RCC 7860 (cell line): ENCODE data around the gene ADORA2B.
"Not testable (repeated sequence)": the region's sequence is repeated elsewhere in the genome, so short reads cannot be mapped to it uniquely, and the experiment has no call there.

Experiments
- DNase-seq: peaks from one replicate; pipeline ENCODE4 v3.0.0-alpha.2; 2015; ENCODE audit warnings: low spot score
- FAIRE-seq: peaks from 2 replicates; lab custom pipeline; 2012; peaks lifted over from hg19 to GRCh38; lab: Jason Lieb, UNC

Gene ADORA2B

GRCh38 chr17:15920758-15921239 is 24.1 kb upstream of the ADORA2B start:
- peak; percentile 88 for FAIRE-seq
- peak; percentile 95 for DNase-seq

- DNase-seq (no peak), FAIRE-seq (no peak)
These were observed 23.3 kb upstream of the ADORA2B start for GRCh38 chr17:15921640-15922039.

DNA sequence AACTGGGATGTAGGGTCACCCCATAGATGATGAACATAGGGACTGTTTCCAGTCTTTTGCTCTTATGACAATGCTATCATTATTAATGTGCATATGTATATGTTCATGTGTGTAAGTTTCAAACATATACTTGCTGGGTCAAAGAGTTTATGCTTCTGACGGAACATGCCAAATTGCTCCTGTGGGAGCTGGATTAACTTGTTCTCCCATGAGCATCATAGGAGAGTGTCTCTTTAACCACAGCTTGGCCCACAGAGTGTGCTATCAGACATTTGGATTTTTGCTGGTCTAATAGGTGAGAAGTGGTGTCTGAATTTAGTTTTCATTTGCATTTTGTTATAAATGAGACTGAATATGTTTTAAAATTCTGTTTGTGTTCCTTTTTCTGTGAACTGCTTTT is 22.3 kb upstream of the ADORA2B start:
- DNase-seq, result no peak
- no peak for FAIRE-seq

DNA sequence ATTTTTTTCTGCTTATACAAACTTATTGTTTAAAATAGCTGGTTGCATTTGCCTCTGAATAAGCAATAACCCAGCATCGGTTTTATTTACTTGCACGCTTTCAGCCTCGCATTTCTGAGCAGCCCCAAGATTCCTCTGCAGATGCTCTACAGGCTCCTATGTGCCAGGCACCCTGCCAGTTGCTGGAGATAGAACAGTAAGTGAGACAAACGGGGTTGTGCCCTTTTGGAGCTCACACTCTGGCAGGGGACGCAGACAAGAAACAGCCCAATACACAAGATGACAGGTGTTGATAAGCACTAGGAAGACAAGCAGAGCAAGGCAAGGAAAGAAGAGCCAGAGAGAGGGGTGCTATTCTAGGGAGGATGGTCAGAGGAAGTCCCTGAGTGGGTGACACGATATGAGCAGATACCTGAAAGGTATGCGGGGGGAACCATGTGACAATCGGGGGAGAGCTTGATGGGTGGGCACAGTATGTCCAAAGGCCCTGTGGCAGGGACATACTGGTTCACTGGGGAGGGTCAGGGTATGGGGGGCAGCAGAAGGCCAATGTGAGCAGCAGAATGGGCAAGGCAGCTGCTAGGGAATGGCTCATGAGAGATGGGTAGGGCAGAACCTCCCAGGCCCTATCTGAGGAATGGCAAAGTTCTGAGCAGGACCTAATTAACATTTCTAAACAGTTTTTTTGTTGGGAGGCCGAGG is 18.7 kb upstream of the ADORA2B start:
- FAIRE-seq (no peak), DNase-seq (no peak)

GRCh38 chr17:15928286-15928785 is 16.6 kb upstream of the ADORA2B start:
- no peak for FAIRE-seq
- no peak for DNase-seq

DNA sequence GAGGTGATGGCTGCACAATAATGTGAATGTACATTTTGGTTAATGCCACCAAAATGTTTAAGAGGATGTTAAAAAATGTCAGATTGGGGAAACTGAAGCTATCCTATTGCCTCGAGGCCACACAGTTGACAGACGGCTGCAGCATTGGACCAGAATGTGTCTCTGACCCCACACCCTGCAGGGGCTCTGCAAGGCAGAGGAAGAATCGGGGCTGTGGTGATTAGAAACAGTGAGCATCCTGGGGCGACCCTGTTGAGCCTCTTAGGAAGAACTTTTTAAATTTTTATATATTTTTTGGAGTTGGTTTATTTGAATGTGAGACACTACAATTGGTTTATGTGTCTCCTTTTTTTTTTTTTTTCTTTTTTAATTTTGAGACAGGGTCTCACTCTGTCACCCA is 15.0 kb upstream of the ADORA2B start:
- FAIRE-seq (no peak), DNase-seq (no peak)

DNA sequence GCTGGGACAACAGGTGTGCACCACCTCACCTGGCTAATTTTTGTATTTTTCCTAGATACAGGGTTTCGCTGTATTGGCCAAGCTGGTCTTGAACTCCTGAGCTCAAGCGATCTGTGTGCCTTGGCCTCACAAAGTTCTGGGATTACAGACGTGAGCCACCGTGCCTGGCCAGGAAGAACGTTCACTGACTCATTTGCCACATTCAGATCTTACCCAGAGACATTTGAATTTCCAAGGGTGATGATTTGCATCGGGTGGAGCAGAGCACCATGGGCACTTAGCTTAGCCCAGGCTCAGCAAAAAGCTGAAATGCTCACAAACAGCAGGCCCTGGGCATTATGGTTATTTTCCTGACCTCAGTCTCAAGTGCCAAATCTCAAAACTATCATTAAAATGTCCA is 14.5 kb upstream of the ADORA2B start:
- DNase-seq (no peak), FAIRE-seq (no peak)

GRCh38 chr17:15931394-15931793 is 13.5 kb upstream of the ADORA2B start:
- no peak for DNase-seq
- FAIRE-seq, result no peak

DNA sequence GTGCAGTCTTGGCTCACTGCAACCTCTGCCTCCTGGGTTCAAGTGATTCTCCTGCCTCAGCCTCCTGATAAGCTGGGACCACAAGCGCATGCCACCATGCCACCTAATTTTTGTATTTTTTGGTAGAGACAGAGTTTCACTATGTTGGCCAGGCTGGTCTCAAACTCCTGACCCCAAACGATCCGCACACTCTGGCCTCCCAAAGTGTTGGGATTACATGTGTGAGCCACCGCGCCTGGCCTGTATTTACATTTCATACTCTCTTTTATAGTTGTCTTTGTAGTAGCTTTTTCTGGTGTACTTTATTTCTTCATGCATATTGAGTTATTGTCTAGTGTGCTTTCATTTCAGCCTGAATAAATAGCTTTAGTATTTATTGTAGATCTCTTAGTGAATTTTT is 10.1 kb upstream of the ADORA2B start:
- DNase-seq (no peak), FAIRE-seq (no peak)

GRCh38 chr17:15935891-15936290 is 9.0 kb upstream of the ADORA2B start:
- no peak for DNase-seq

DNA sequence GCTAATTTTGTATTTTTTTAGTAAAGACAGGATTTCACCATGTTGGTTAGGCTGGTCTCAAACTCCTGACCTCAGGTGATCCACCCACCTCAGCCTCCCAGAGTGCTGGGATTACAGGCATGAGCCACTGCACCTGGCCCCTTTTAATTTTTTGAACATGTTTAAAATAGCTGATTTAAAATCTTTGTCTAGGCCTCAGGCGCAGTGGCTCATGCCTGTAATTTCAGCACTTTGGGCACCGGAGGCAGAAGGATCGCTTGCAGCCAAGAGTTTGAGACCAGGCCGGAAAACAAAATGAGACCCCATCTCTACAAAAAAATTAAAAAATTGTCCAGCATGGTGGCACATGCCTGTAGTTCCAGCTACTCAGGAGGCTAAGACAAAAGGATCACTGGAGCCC is 8.4 kb upstream of the ADORA2B start:
- not testable (repeated sequence) for FAIRE-seq, DNase-seq

More at GRCh38 chr17:15935891-15936290, 9.0 kb upstream of the ADORA2B start:
- FAIRE-seq, result no peak

GRCh38 chr17:15941781-15942180 is 3.1 kb upstream of the ADORA2B start:
- no peak for DNase-seq
- FAIRE-seq, result no peak

GRCh38 chr17:15942207-15942833 is 2.6 kb upstream of the ADORA2B start:
- FAIRE-seq (no peak), DNase-seq (no peak)

DNA sequence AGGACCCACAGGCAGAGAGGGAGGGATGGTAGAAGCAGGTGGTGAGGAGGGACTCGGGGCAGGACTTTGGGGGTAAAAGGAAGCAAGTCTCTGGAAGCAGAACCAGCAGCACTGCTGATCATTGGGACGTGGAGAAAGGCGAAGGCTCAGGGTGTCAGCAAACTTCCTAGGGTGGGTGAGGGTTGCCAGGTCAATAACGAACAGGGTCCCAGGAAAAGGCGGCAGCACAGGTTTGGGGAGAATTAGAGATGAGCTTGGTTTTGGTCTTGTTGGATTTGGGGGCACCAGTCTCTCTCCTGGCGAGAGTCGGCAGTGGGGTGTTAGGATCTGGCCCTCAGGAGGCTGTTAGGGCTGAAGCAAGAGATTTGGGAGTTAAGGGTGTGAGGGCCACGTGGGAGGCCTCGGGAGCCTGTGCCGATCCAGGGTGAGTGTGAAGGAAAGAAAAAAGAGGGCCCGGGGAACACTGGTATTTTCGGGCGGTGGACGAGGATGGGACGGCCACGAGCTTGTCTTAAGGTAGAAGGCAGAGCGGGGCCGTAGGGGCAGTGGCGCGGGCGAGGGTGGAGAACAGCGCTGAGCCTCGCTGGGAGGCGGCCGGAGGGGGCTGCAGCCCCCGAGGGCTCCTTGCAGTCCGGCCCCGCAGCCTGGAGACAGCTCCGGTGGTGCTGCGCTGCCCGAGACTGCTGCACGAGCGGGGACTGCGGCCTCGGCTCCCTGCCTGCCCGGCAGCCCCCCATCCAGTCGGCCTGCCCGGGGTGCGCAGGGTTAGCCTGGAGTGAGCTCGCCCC is 765 bp upstream of the ADORA2B start:
- no peak for FAIRE-seq
- no peak for DNase-seq

DNA sequence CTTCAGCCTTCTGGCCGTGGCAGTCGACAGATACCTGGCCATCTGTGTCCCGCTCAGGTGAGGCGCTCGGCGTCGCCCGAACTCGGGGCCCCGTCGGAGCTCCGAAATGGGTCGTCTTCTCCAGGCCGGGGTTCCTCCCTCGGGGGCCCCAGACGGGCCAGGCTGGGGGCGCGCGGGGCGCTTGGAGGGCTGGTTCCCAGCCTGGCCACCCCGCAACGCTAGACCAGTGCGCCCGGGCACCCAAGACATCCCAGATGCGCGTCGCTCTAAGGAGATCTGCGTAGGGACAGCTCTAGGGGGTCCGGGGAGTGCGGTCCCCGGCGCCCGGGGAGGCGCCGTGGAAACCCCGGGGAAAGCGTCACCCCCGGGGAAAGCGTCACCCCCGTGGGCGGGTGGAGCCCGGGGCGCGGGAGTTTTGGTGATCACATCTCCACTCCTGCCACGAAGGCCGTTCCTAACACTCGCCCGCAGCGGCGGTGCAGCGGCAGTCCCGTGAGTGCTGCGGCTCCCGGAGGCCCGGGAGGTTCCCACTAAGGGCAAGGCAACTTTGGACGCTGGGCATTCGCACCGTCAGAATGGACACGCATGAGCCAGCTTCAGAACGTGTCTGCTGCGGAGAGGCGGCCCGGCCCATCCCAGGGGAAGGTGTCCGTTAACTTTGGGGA is 729 bp downstream of the ADORA2B start:
- no peak for DNase-seq
- FAIRE-seq, result no peak

- DNase-seq (no peak), FAIRE-seq (no peak)
These were observed 1.7 kb downstream of the ADORA2B start for GRCh38 chr17:15946611-15947120.

DNA sequence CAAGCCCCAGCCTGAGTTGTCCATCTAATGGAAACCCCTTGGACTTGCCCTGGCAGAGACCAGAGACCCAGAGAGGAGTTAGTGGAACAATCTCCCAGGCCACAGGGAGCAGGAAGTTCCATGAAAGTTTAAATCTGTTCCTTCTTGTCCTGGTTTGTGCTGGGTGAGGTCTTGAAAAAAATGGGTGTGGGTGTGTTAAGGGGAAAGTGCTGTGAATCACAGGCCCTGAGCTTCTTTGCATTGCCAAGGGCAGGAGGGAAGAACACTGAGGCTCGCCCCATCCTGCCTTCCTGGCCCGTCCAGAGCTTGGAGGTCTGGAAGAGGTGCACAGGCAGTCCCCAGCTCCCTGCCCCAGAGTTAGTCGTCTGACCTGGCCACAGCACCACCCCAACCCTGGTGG is 2.3 kb downstream of the ADORA2B start:
- DNase-seq, result no peak
- no peak for FAIRE-seq

- FAIRE-seq, result no peak
- DNase-seq, result no peak
These were observed 3.2 kb downstream of the ADORA2B start for GRCh38 chr17:15947976-15948752.

DNA sequence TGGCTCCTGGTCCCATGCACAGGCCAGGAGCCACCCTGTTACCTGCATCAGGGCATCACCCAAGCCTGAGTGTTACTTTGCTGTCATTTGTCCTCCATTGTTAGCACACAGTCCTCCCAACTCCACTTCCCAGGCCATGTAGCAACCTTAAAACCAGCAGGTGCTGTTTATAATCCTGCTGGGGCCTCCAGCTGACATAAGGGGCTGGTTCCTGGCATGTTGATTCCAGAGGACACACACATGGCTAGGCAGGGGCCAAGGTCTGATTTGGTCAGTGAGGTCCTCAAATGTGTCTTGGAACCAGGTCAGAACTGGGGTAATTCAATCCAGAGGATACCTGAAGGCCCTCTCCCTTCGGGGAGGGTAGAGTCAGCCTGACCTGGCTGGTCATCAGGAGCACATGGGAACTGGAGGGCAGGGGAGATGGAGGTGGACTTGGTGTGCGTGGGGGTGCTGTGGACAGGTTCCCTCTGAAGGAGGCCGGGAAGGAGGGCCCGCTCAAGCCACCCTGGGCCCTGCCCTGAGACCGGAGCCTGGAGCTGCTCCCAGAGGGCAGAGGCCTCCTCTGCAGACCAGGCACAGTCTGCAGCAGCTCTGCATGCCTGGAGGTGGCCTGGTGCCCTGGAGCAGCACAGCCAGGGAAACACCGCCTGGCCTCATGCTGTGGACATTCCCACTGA is 6.6 kb downstream of the ADORA2B start:
- DNase-seq, result no peak
- no peak for FAIRE-seq
